ENCODE results near the gene NRG3. TPM values are rescaled to one million over a fixed set of nuclear protein-coding genes. Genes with fewer than 3 reads are reported as not detected.

NRG3 gene
- total and polyA plus RNA-seq, 5 donors from 2014 or later: not detected

DNA sequence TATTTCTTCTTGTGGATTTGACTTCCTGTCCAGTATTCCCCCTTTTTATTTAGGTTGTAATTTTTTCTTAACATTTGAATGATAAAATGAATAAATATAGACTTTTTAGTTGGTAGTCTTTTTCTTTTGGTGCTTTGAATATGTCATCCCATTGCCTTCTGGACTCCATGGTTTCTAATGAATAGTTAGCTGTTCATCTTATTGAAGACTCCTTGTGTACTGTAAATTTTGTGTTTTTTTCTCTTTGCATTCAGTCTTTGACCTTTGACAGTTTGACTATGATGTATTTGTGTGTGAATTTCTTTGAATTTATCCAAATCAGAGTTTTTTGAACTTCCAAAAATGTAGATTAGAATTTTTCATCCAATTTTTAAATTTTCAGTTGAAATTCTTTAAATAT is 554.3 kb downstream of the NRG3 start:
- no peaks in the 10 kb centered on the region for H3K36me3 Mint-ChIP-seq
- DNase-seq (no peak), ATAC-seq (ENCODE audit: low read depth in 2 of 2) (no peak)

GRCh38 chr10:82438277-82438676 is 563.3 kb downstream of the NRG3 start:
- no peaks in the 10 kb centered on the region for H3K36me3 ChIP-seq (ENCODE audit: control insufficient read depth, insufficient read depth, low read length)
- peaks cover 0 to 15% (median 8%) of the 10 kb centered on the region in 7 donors for H3K9me3 Mint-ChIP-seq
- H3K27ac Mint-ChIP-seq: no peak overlapping the region
- H3K9me3 ChIP-seq (ENCODE audit: control insufficient read depth in 2 of 2, low read length in 2 of 2): peaks cover 0 to 11% of the 10 kb centered on the region in 2 experiments
- ATAC-seq (ENCODE audit: low read depth in 2 of 2) (no peak), DNase-seq (no peak)
- H3K4me3 Mint-ChIP-seq: no peak overlapping the region
- H3K36me3 Mint-ChIP-seq: no peaks in the 10 kb centered on the region
- no peaks in the 10 kb centered on the region for H3K4me1 ChIP-seq (ENCODE audit: control insufficient read depth, insufficient read depth, low read length, poor library complexity, severe bottlenecking)
- no peaks in the 10 kb centered on the region for H3K4me1 Mint-ChIP-seq
- H3K4me3 ChIP-seq (ENCODE audit: low read depth, low read length): no peak overlapping the region
- no peaks in the 10 kb centered on the region for H3K27me3 Mint-ChIP-seq
- no peaks in the 10 kb centered on the region for H3K27me3 ChIP-seq (ENCODE audit: control insufficient read depth, insufficient read depth, low read length)
- H3K27ac ChIP-seq (ENCODE audit: insufficient read depth, low read length, poor library complexity, severe bottlenecking): no peak overlapping the region

More for the DNA sequence above, 554.3 kb downstream of the NRG3 start:
- Histone ChIP-seq H3K4me1 (ENCODE audit: control insufficient read depth, insufficient read depth, low read length, poor library complexity, severe bottlenecking) (no peaks in the 10 kb centered on the region), H3K9me3 (ENCODE audit: control insufficient read depth in 2 of 2, low read length in 2 of 2) (peaks cover 0 to 8% of the 10 kb centered on the region in 2 experiments), H3K36me3 (ENCODE audit: control insufficient read depth, insufficient read depth, low read length) (no peaks in the 10 kb centered on the region), H3K4me3 (ENCODE audit: low read depth, low read length) (no peak overlapping the region), H3K27me3 (ENCODE audit: control insufficient read depth, insufficient read depth, low read length) (no peaks in the 10 kb centered on the region), H3K27ac (ENCODE audit: insufficient read depth, low read length, poor library complexity, severe bottlenecking) (no peak overlapping the region)
- Mint-ChIP-seq H3K27ac (no peak overlapping the region), H3K4me3 (no peak overlapping the region), H3K4me1 (no peaks in the 10 kb centered on the region), H3K9me3 (peaks cover 0 to 22% (median 12%) of the 10 kb centered on the region in 7 donors), H3K27me3 (no peaks in the 10 kb centered on the region)

DNA sequence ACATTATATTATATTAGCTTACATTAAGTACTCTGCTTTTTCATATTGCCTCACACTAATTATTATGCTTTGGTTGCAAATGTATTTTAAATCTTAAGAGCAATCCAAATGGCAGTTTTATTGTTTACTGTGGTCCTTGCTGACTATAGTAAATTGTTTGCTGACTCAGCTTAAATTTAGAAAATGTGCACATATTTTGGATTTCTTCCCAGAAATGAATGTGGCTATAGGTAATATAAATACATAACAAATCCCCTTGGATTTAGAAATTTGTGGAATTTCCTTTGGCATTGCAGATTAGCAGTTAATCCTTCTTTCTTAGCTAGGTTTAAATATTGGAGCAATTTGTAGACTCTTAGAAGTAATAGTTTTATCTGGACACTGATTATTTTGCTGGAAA is 565.8 kb downstream of the NRG3 start:
- no peaks in the 10 kb centered on the region for H3K36me3 ChIP-seq (ENCODE audit: control insufficient read depth, insufficient read depth, low read length)
- H3K4me3 ChIP-seq (ENCODE audit: low read depth, low read length): no peak overlapping the region

GRCh38 chr10:82452046-82452445 is 577.1 kb downstream of the NRG3 start:
- Mint-ChIP-seq H3K36me3 (no peaks in the 10 kb centered on the region), H3K27me3 (no peaks in the 10 kb centered on the region), H3K9me3 (peaks cover 0 to 13% (median 3%) of the 10 kb centered on the region in 7 donors), H3K4me3 (no peak overlapping the region), H3K27ac (no peak overlapping the region), H3K4me1 (no peaks in the 10 kb centered on the region)
- Histone ChIP-seq H3K27me3 (ENCODE audit: control insufficient read depth, insufficient read depth, low read length) (no peaks in the 10 kb centered on the region), H3K27ac (ENCODE audit: insufficient read depth, low read length, poor library complexity, severe bottlenecking) (no peak overlapping the region), H3K4me1 (ENCODE audit: control insufficient read depth, insufficient read depth, low read length, poor library complexity, severe bottlenecking) (no peaks in the 10 kb centered on the region), H3K4me3 (ENCODE audit: low read depth, low read length) (no peak overlapping the region), H3K9me3 (ENCODE audit: control insufficient read depth in 2 of 2, low read length in 2 of 2) (peaks cover 0 to 3% of the 10 kb centered on the region in 2 experiments), H3K36me3 (ENCODE audit: control insufficient read depth, insufficient read depth, low read length) (no peaks in the 10 kb centered on the region)
- DNase-seq (no peak), ATAC-seq (ENCODE audit: low read depth in 2 of 2) (no peak)

More for the DNA sequence above, 565.8 kb downstream of the NRG3 start:
- Mint-ChIP-seq H3K9me3 (peaks cover 0 to 9% (median 4%) of the 10 kb centered on the region in 7 donors), H3K4me1 (no peaks in the 10 kb centered on the region), H3K27ac (no peak overlapping the region), H3K4me3 (no peak overlapping the region), H3K36me3 (no peaks in the 10 kb centered on the region), H3K27me3 (no peaks in the 10 kb centered on the region)
- Histone ChIP-seq H3K27ac (ENCODE audit: insufficient read depth, low read length, poor library complexity, severe bottlenecking) (no peak overlapping the region), H3K4me1 (ENCODE audit: control insufficient read depth, insufficient read depth, low read length, poor library complexity, severe bottlenecking) (no peaks in the 10 kb centered on the region), H3K27me3 (ENCODE audit: control insufficient read depth, insufficient read depth, low read length) (no peaks in the 10 kb centered on the region), H3K9me3 (ENCODE audit: control insufficient read depth in 2 of 2, low read length in 2 of 2) (peaks cover 0 to 11% of the 10 kb centered on the region in 2 experiments)
- ATAC-seq (ENCODE audit: low read depth in 2 of 2): no peak
- DNase-seq: no peak

GRCh38 chr10:82452676-82453075 is 577.7 kb downstream of the NRG3 start:
- ATAC-seq (ENCODE audit: low read depth in 2 of 2): no peak
- Mint-ChIP-seq H3K27ac (no peak overlapping the region), H3K9me3 (peaks cover 0 to 13% (median 3%) of the 10 kb centered on the region in 7 donors), H3K4me3 (no peak overlapping the region), H3K36me3 (no peaks in the 10 kb centered on the region), H3K4me1 (no peaks in the 10 kb centered on the region), H3K27me3 (no peaks in the 10 kb centered on the region)
- Histone ChIP-seq H3K36me3 (ENCODE audit: control insufficient read depth, insufficient read depth, low read length) (no peaks in the 10 kb centered on the region), H3K27ac (ENCODE audit: insufficient read depth, low read length, poor library complexity, severe bottlenecking) (no peak overlapping the region), H3K4me3 (ENCODE audit: low read depth, low read length) (no peak overlapping the region), H3K4me1 (ENCODE audit: control insufficient read depth, insufficient read depth, low read length, poor library complexity, severe bottlenecking) (no peaks in the 10 kb centered on the region), H3K27me3 (ENCODE audit: control insufficient read depth, insufficient read depth, low read length) (no peaks in the 10 kb centered on the region), H3K9me3 (ENCODE audit: control insufficient read depth in 2 of 2, low read length in 2 of 2) (peaks cover 0 to 3% of the 10 kb centered on the region in 2 experiments)
- DNase-seq: no peak

- Mint-ChIP-seq H3K27ac (no peak overlapping the region), H3K9me3 (peaks cover 0 to 13% (median 3%) of the 10 kb centered on the region in 7 donors), H3K36me3 (no peaks in the 10 kb centered on the region), H3K4me3 (no peak overlapping the region), H3K27me3 (no peaks in the 10 kb centered on the region), H3K4me1 (no peaks in the 10 kb centered on the region)
- ATAC-seq (ENCODE audit: low read depth in 2 of 2) (no peak), DNase-seq (no peak)
- no peaks in the 10 kb centered on the region for H3K27me3 ChIP-seq (ENCODE audit: control insufficient read depth, insufficient read depth, low read length)
- no peak overlapping the region for H3K4me3 ChIP-seq (ENCODE audit: low read depth, low read length)
- H3K36me3 ChIP-seq (ENCODE audit: control insufficient read depth, insufficient read depth, low read length): no peaks in the 10 kb centered on the region
- no peak overlapping the region for H3K27ac ChIP-seq (ENCODE audit: insufficient read depth, low read length, poor library complexity, severe bottlenecking)
- peaks cover 0 to 3% of the 10 kb centered on the region in 2 experiments for H3K9me3 ChIP-seq (ENCODE audit: control insufficient read depth in 2 of 2, low read length in 2 of 2)
- no peaks in the 10 kb centered on the region for H3K4me1 ChIP-seq (ENCODE audit: control insufficient read depth, insufficient read depth, low read length, poor library complexity, severe bottlenecking)
Observed at GRCh38 chr10:82453678-82454293, 578.8 kb downstream of the NRG3 start.

GRCh38 chr10:82462910-82463551 is 588.0 kb downstream of the NRG3 start:
- H3K36me3 ChIP-seq (ENCODE audit: control insufficient read depth, insufficient read depth, low read length): no peaks in the 10 kb centered on the region
- peaks cover 0 to 10% of the 10 kb centered on the region in 2 experiments for H3K9me3 ChIP-seq (ENCODE audit: control insufficient read depth in 2 of 2, low read length in 2 of 2)
- no peaks in the 10 kb centered on the region for H3K4me1 ChIP-seq (ENCODE audit: control insufficient read depth, insufficient read depth, low read length, poor library complexity, severe bottlenecking)
- DNase-seq (no peak), ATAC-seq (ENCODE audit: low read depth in 2 of 2) (no peak)
- H3K4me3 ChIP-seq (ENCODE audit: low read depth, low read length): no peak overlapping the region
- Mint-ChIP-seq H3K27ac (no peak overlapping the region), H3K27me3 (no peaks in the 10 kb centered on the region), H3K4me1 (no peaks in the 10 kb centered on the region), H3K36me3 (no peaks in the 10 kb centered on the region), H3K9me3 (peaks cover 8 to 22% (median 15%) of the 10 kb centered on the region in 7 donors), H3K4me3 (no peak overlapping the region)
- no peak overlapping the region for H3K27ac ChIP-seq (ENCODE audit: insufficient read depth, low read length, poor library complexity, severe bottlenecking)
- H3K27me3 ChIP-seq (ENCODE audit: control insufficient read depth, insufficient read depth, low read length): no peaks in the 10 kb centered on the region

GRCh38 chr10:82463614-82464013 is 588.6 kb downstream of the NRG3 start:
- H3K36me3 Mint-ChIP-seq: no peaks in the 10 kb centered on the region
- H3K27ac Mint-ChIP-seq: no peak overlapping the region
- no peak overlapping the region for H3K4me3 Mint-ChIP-seq
- H3K27me3 Mint-ChIP-seq: no peaks in the 10 kb centered on the region
- ATAC-seq (ENCODE audit: low read depth in 2 of 2) (no peak), DNase-seq (no peak)
- H3K4me1 Mint-ChIP-seq: no peaks in the 10 kb centered on the region
- no peaks in the 10 kb centered on the region for H3K27me3 ChIP-seq (ENCODE audit: control insufficient read depth, insufficient read depth, low read length)
- H3K4me1 ChIP-seq (ENCODE audit: control insufficient read depth, insufficient read depth, low read length, poor library complexity, severe bottlenecking): no peaks in the 10 kb centered on the region
- peaks cover 0 to 10% of the 10 kb centered on the region in 2 experiments for H3K9me3 ChIP-seq (ENCODE audit: control insufficient read depth in 2 of 2, low read length in 2 of 2)
- H3K4me3 ChIP-seq (ENCODE audit: low read depth, low read length): no peak overlapping the region
- no peak overlapping the region for H3K27ac ChIP-seq (ENCODE audit: insufficient read depth, low read length, poor library complexity, severe bottlenecking)
- H3K9me3 Mint-ChIP-seq: peaks cover 8 to 24% (median 15%) of the 10 kb centered on the region in 7 donors
- H3K36me3 ChIP-seq (ENCODE audit: control insufficient read depth, insufficient read depth, low read length): no peaks in the 10 kb centered on the region
